Measurements from ENCODE around the gene CDH23.

Gene CDH23

GRCh38 chr10:71796749-71797405, 400.2 kb downstream of the CDH23 start:
- DNase-seq, result no peak

DNA sequence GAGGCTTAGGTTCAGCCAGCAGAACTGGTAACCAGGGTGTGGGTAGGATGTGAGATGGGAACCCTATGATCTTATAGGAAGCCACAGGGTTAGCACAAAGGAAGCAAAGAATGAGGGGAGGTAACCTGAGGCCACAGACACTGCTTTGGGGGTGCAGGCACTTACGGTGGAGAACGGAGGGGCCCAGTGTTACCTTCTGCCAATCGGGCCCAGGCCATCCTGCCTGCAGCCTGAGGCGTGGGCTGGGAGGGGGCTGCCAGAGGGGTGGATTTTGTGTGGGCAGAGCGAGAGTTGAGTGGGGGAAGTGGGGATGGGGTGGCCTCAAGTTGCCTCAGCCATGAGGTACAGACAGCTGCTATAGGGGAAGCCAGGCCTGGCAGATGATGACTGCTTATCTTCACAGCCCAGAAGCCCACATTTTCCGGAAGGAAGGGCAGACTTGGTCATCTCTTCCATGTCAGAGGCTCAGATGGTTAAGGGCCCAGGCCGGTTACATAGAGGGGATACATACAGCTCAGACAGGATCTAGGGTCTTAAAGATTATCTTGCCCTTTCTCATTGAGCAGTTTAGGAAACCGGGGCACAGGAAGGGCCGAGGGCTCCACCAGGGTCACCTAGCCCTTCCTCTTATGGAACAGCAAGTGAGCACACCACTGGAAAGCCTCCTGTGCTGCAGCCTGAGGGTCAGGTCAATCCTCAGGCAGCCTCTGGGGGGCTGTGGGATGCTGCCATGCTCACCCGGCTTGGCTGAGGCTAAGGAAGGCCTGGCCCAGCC, 401.0 kb downstream of the CDH23 start:
- DNase-seq, result no peak

- no peak for DNase-seq
These were observed 401.5 kb downstream of the CDH23 start for GRCh38 chr10:71798308-71798624.

- no peak for DNase-seq
These were observed 402.4 kb downstream of the CDH23 start for GRCh38 chr10:71799112-71799511.

DNA sequence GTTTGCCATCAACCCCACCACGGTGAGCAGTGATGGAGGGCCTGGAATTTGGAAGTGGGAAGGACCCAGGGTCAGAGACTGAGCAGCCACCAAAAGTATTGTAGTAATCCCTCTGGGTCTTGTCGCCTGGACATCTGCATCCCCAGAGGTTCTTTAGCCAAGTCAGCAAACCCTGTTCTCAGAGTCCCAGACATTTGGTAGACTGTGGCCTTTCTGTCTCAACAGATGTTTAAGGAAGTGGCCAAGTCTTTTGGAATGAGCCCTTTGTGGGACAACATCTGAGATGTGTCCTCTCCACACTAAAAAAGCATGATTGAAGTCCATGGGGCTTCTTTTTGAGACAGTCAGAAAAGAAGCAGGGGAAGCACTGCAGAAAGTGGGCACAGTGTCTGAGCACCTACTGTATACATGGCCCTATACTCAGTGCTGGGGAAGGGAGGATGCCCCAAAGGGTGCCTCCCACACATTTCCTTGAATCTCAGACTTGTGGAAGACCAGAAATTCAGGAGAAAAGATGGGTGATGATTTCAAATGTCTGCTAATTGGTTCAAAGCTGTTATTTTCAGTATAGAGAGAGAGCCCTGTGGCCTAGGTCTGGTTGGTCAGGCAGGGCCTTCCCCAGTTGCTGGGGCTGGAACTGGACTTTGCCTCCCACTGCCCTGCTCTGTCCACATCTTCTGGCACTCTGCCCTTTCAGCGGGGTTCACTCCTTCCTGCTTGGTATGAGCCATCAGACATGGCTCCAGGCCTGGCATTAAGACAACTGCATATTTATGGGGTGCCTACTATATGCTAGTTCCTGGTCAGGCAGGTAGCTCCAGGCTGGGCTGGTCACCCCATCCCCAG, 403.1 kb downstream of the CDH23 start:
- no peak for DNase-seq

DNA sequence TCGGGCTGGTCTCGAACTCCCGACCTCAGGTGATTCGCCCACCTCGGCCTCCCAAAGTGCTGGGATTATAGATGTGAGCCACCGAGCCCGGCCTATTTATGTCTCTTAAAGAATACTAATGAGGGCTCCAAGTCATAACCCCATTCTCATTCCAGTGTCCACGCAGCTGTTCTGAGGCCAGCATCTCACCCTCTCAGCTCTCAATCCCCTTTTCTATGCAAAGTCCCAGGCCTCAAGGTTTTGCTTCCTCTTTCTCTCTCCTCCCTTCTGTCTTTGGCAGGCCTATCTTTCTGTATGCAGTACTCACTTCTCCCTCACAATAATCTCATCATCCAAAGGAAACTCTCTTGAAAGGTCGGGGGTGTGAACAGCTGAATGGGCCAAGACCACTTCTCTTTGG, 404.6 kb downstream of the CDH23 start:
- no peak for DNase-seq

- DNase-seq, result no peak
These were observed 405.5 kb downstream of the CDH23 start for GRCh38 chr10:71802235-71802634.

GRCh38 chr10:71802715-71803488, 406.2 kb downstream of the CDH23 start:
- no peak for DNase-seq

DNA sequence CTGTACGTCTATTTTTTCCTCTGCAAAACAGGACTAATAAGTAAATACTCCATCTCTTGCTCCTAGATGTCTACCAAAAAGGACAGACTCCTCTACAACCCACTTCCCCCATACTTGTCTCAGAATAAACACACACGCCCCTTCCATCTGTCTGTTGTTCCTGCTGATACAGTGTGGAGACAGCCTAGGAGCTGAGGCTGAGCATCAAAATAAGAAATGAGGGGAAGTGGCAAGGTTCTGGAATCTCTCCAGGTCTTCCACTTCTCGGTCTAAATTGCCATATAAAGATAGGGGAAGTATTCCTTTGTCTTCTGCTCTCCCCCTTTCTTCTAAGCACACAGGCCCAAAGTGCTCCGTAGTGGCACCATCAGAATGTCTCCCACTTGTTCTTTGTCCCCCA, 407.4 kb downstream of the CDH23 start:
- DNase-seq, result no peak

DNA sequence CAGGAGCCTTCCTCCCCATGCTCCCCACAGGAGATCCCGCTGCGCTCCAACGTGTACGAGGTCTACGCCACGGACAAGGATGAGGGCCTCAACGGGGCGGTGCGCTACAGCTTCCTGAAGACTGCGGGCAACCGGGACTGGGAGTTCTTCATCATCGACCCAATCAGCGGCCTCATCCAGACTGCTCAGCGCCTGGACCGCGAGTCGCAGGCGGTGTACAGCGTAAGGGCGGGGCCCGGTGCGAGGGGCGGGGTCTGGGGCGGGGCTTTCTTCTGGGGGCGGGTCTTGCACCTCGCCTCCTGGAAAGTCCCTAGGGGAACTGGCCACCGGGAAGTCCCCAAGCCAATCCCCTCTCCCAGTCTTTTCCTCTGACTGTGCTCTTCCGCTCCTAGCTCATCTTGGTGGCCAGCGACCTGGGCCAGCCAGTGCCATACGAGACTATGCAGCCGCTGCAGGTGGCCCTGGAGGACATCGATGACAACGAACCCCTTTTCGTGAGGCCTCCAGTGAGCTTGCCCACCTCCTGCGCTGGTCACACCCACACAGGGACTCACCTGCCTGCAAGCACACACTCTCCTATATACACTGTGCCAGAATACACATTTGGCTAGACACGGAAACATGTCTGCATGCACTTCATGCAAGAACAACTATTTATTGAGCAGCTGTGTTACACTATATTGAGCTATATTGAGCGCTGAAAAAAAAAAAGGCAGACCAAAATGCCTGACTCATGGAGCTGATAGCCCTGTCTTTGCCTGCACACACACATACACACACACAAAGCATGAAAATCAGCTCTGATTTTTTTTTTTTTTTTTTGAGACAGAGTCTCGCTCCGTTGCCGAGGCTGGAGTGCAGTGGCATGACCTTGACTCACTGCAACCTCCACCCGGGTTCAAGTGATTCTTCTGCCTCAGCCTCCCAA, 409.3 kb downstream of the CDH23 start:
- DNase-seq, result no peak

DNA sequence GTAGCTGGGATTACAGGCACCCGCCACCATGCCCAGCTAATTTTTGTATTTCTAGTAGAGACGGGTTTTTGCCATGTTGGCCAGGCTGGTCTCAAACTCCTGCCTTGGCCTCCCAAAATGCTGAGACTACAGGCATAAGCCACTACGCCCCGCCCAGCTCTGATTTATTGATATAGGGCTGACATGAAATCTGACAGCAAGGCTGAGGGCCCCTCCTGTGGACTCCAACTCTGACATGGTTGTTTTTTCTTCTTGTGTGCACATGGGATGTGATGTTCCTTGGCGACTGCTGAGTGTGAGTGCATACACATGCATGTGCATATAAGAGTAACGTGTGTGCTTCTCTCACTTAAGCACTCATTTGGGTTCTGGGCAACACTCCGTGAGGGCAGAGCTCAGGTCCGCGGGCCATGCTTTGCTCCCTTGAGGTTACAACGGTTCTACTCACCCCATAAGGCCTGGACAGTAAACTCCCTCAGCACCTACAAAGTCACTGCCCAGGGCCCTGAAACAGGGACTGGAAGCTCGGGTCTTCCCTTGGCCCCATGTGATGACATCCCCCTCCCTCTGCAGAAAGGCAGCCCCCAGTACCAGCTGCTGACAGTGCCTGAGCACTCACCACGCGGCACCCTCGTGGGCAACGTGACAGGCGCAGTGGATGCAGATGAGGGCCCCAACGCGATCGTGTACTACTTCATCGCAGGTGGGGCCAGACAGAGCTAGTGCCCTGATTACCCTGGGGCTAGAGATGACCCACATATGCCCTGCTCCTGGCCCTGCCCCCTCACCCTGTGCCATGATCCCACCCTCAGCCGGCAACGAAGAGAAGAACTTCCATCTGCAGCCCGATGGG, 410.2 kb downstream of the CDH23 start:
- no peak for DNase-seq

- DNase-seq, result no peak
These were observed 411.1 kb downstream of the CDH23 start for GRCh38 chr10:71807557-71808510.

GRCh38 chr10:71809628-71810027, 412.9 kb downstream of the CDH23 start:
- no peak for DNase-seq

GRCh38 chr10:71810048-71810750, 413.5 kb downstream of the CDH23 start:
- DNase-seq, result no peak

GRCh38 chr10:71811351-71811750, 414.6 kb downstream of the CDH23 start:
- no peak for DNase-seq

GRCh38 chr10:71812016-71812912, 415.5 kb downstream of the CDH23 start:
- DNase-seq, result no peak

- DNase-seq, result no peak
These were observed 416.3 kb downstream of the CDH23 start for GRCh38 chr10:71812913-71813590.
